SK-N-SH (cell line): ENCODE data around the gene VMP1. TPM values are rescaled to one million over a fixed set of nuclear protein-coding genes. Genes with fewer than 3 reads are reported as not detected.
A peak's percentile ranks its signal among the peaks of the same experiment; 100 is the strongest.

Source experiments
- CTCF ChIA-PET: fragments of 300-600, 350-600 bp; formaldehyde crosslinking; extraction: SDS; loops from one replicate; lab custom pipeline; 2021; lab: Yijun Ruan, JAX
- POLR2A ChIA-PET: fragments of 350-600 bp; sonication (Branson Sonifier 250); formaldehyde crosslinking; extraction: SDS; loops from one replicate; lab custom pipeline; 2020; ENCODE audit warnings: antibody characterized with exemption, inconsistent platforms; lab: Yijun Ruan, JAX
- DNase-seq: peaks from one replicate; pipeline ENCODE4 v3.0.0; 2012
- H2AFZ ChIP-seq: fragments of 200-600 bp; sonication (generic); 2 replicates; pipeline ENCODE4 v1.8.1; 2016; ENCODE audit warnings: antibody characterized with exemption, mild to moderate bottlenecking, low read depth
- H3F3A ChIP-seq: fragments of 200-600 bp; sonication (generic); replicated peaks from 2 replicates; pipeline ENCODE3; 2016; ENCODE audit warnings: antibody characterized with exemption, mild to moderate bottlenecking; ENCODE audit not compliant: insufficient read depth
- H3K27ac ChIP-seq, 2 experiments: fragments of 200-500 bp in 1 of 2; fragments of 200-600 bp in 1 of 2; sonication (Bioruptor generic) in 1 of 2; sonication (generic), shearing (Covaris generic) in 1 of 2; 2 replicates each; pipeline versions ENCODE4 v1.5.1 to v1.6.1; 2014 to 2016; ENCODE audit warnings: low read depth in 2 of 2, inconsistent platforms in 1 of 2, low read length in 1 of 2, mild to moderate bottlenecking in 1 of 2, mixed read lengths in 1 of 2
- H3K27me3 ChIP-seq: fragments of 200-600 bp; sonication (generic), shearing (Covaris generic); 2 replicates; pipeline ENCODE4 v1.6.1; 2016; ENCODE audit warnings: mixed run types; ENCODE audit not compliant: insufficient read depth
- H3K36me3 ChIP-seq, 2 experiments: fragments of 200-500 bp in 1 of 2; fragments of 200-600 bp in 1 of 2; sonication (Bioruptor generic) in 1 of 2; sonication (generic) in 1 of 2; replicated peaks in 1 of 2; 2 replicates each; pipeline versions ENCODE3 to v1.5.1; 2014 to 2016; ENCODE audit warnings: low read length in 1 of 2, mild to moderate bottlenecking in 1 of 2; ENCODE audit not compliant: insufficient read depth in 2 of 2, control insufficient read depth in 1 of 2
- H3K4me1 ChIP-seq, 2 experiments: fragments of 200-500 bp in 1 of 2; fragments of 200-600 bp in 1 of 2; sonication (Bioruptor generic) in 1 of 2; sonication (generic), shearing (Covaris generic) in 1 of 2; 2 replicates each; pipeline versions ENCODE4 v1.5.1 to v1.6.1; 2014 to 2016; ENCODE audit warnings: low read depth in 1 of 2, low read length in 1 of 2, mixed run types in 1 of 2; ENCODE audit not compliant: insufficient read depth in 2 of 2, control insufficient read depth in 1 of 2
- H3K4me2 ChIP-seq: fragments of 200-600 bp; sonication (generic), shearing (Covaris generic); 2 replicates; pipeline ENCODE4 v1.6.1; 2017; ENCODE audit warnings: mixed run types
- H3K4me3 ChIP-seq, 2 experiments: fragments of 200-500 bp in 1 of 2; fragments of 200-600 bp in 1 of 2; sonication (Bioruptor generic) in 1 of 2; sonication (generic), shearing (Covaris generic) in 1 of 2; 2 replicates each; pipeline versions ENCODE4 v1.5.1 to v1.8.1; 2014 to 2016; ENCODE audit warnings: low read depth in 2 of 2, inconsistent platforms in 1 of 2, low read length in 1 of 2, mild to moderate bottlenecking in 1 of 2, mixed read lengths in 1 of 2, moderate library complexity in 1 of 2
- H3K79me2 ChIP-seq: fragments of 200-600 bp; sonication (generic); 2 replicates; pipeline ENCODE4 v1.8.1; 2017; ENCODE audit warnings: mild to moderate bottlenecking; ENCODE audit not compliant: insufficient read depth
- H3K9ac ChIP-seq: fragments of 200-600 bp; sonication (generic); 2 replicates; pipeline ENCODE4 v1.6.1; 2017; ENCODE audit warnings: mixed run types
- H3K9me2 ChIP-seq: fragments of 200-600 bp; sonication (generic); 2 replicates; pipeline ENCODE4 v1.6.1; 2017; ENCODE audit warnings: mixed run types
- H3K9me3 ChIP-seq: fragments of 200-600 bp; sonication (generic); 2 replicates; pipeline ENCODE4 v1.6.1; 2017; ENCODE audit warnings: mixed run types, mild to moderate bottlenecking, moderate library complexity
- H4K20me1 ChIP-seq: fragments of 200-600 bp; sonication (generic); 2 replicates; pipeline ENCODE4 v1.6.1; 2017; ENCODE audit warnings: mild to moderate bottlenecking, mixed run types; ENCODE audit not compliant: insufficient read depth
- CHD2 ChIP-seq: fragments of 150-350 bp; IDR thresholded peaks from 2 replicates; pipeline ENCODE4 v1.6.1; 2018; ENCODE audit warnings: low read length; ENCODE audit not compliant: partially characterized antibody
- ELF1 ChIP-seq: IDR thresholded peaks from 2 replicates; pipeline ENCODE4 v1.4.0; 2012
- EZH2phosphoT487 ChIP-seq: fragments of 200-600 bp; sonication (generic); IDR thresholded peaks from 2 replicates; pipeline ENCODE4 v1.6.1; 2017; ENCODE audit warnings: low read depth, mixed run types, mild to moderate bottlenecking, antibody characterized with exemption, moderate library complexity, borderline replicate concordance
- FOXM1 ChIP-seq: IDR thresholded peaks from 2 replicates; pipeline ENCODE4 v1.4.0; 2012; ENCODE audit warnings: low read depth, mild to moderate bottlenecking
- GATA2 ChIP-seq: sonication (generic); formaldehyde crosslinking; IDR thresholded peaks from 2 replicates; pipeline ENCODE4 v1.5.0; 2020; ENCODE audit warnings: mild to moderate bottlenecking, missing genetic modification reagents
- POLR2AphosphoS5 ChIP-seq: IDR thresholded peaks from 2 replicates; pipeline ENCODE4 v1.6.1; 2012; ENCODE audit warnings: low read depth, low read length
- RXRA ChIP-seq: IDR thresholded peaks from 2 replicates; pipeline ENCODE4 v1.4.0; 2012; ENCODE audit warnings: low read depth, mild to moderate bottlenecking, borderline replicate concordance
- TAF1 ChIP-seq: IDR thresholded peaks from 2 replicates; pipeline ENCODE4 v1.6.1; 2012; ENCODE audit warnings: low read depth, mild to moderate bottlenecking, low read length, moderate library complexity, borderline replicate concordance
- TCF12 ChIP-seq: IDR thresholded peaks from 2 replicates; pipeline ENCODE4 v1.4.0; 2012
- TEAD4 ChIP-seq: IDR thresholded peaks from 2 replicates; pipeline ENCODE4 v1.4.0; 2012; ENCODE audit warnings: mild to moderate bottlenecking, borderline replicate concordance; ENCODE audit not compliant: insufficient read depth
- USF2 ChIP-seq: fragments of 150-350 bp; IDR thresholded peaks from 2 replicates; pipeline ENCODE4 v1.6.1; 2017; ENCODE audit warnings: antibody characterized with exemption, low read length, low read depth, borderline replicate concordance
- YY1 ChIP-seq: IDR thresholded peaks from 2 replicates; pipeline ENCODE4 v1.4.0; 2012; ENCODE audit warnings: low read depth, mild to moderate bottlenecking
- WGBS: methylation state at CpG from one replicate; pipeline ENCODE4 v1.1.6; 2017; ENCODE audit warnings: low lambda C conversion rate; 5-methylcytosine and 5-hydroxymethylcytosine counted together
- polyA plus RNA-seq, 3 experiments: library from polyadenylated mRNA; depleted of rRNA; stranded (reverse); fragments of >200 nt; gene quantifications; 2 replicates each; pipeline ENCODE4 v1.2.3, GENCODE V29; 2012
- TF ChIP-seq, protein P1 (sequence below): IDR thresholded peaks from 2 replicates; pipeline ENCODE4 v1.4.0; 2012; ENCODE audit warnings: low read depth, borderline replicate concordance
- TF ChIP-seq, protein P2 (sequence below): IDR thresholded peaks from 2 replicates; pipeline ENCODE4; 2012

VMP1 gene
- polyA plus RNA-seq, 1 of the 3 experiments (the other 2 are of a cell fraction): 169 TPM

GRCh38 chr17:59695945-59696681 is 11.3 kb upstream of the VMP1 start:
- H3K4me2 ChIP-seq: no peak overlapping the region
- ChIA-PET CTCF (interaction anchor here (1.0 to 1.2 kb wide), 2 partner anchors 11 to 26 kb away, joined by 3 to 4 read pairs; no protein-coding TSS in a partner anchor), POLR2A (no interaction called here)
- no peak overlapping the region for H2AFZ ChIP-seq
- no peak for TF ChIP-seq GATA2 (CRISPR knock-in tag)
- TF ChIP-seq, protein P1, sequence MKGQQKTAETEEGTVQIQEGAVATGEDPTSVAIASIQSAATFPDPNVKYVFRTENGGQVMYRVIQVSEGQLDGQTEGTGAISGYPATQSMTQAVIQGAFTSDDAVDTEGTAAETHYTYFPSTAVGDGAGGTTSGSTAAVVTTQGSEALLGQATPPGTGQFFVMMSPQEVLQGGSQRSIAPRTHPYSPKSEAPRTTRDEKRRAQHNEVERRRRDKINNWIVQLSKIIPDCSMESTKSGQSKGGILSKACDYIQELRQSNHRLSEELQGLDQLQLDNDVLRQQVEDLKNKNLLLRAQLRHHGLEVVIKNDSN: no peak
- peaks cover 59% of the 10 kb centered on the region for H4K20me1 ChIP-seq
- peaks cover 78% of the 10 kb centered on the region for H3F3A ChIP-seq
- H3K79me2 ChIP-seq: peaks cover 96% of the 10 kb centered on the region
- H3K27ac ChIP-seq: peak overlapping the region in 1 of 2 experiments; percentile 19; a peak in 1 of 4 replicates
- DNase-seq: no peak
- peaks cover 0 to 6% of the 10 kb centered on the region in 2 experiments; a peak in 2 of 4 replicates for H3K4me1 ChIP-seq
- H3K27me3 ChIP-seq: no peaks in the 10 kb centered on the region
- H3K36me3 ChIP-seq: peaks cover 84 to 86% of the 10 kb centered on the region in 2 experiments
- WGBS: 72% methylated on average over 3 of the region's 3 CpGs
- H3K9me2 ChIP-seq: no peaks in the 10 kb centered on the region
- no peaks in the 10 kb centered on the region for H3K9me3 ChIP-seq
- no peak overlapping the region for H3K4me3 ChIP-seq
- no peak overlapping the region for H3K9ac ChIP-seq

DNA sequence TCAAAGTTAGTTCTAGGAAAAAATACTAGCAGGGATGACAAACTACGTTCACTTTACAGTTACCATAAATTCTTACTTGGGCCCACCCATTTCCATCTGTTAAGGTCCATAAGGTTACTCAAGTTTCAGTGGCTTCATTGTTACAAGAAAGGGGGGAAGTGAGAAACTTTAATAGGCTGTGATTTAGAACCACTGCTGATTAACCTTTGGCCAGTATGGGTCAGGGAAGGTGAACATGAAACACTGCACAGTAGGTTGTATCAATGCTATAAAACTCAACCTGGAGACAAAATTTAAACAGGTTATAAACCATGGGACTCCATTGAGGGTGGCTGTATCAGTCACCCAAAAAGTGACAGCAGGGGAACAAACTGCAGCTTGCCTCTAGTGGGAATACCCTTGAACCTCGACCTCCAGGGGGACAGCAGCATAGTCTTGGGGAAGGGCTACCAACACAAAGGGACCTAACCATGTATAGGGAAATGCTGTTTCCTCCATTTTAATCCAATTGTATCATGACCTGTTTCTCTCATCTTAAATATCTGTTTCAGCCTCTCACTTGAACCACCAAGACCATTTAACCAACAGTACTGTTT is 10.7 kb upstream of the VMP1 start:
- no peak overlapping the region for H3K9ac ChIP-seq
- no peak overlapping the region for H3K4me3 ChIP-seq
- ChIA-PET POLR2A (interaction anchor here (0.9 kb wide), 1 partner anchor 8 kb away, joined by 3 read pairs; no protein-coding TSS in a partner anchor), CTCF (interaction anchor here (1.0 kb wide), 1 partner anchor 26 kb away, joined by 3 read pairs; no protein-coding TSS in a partner anchor)
- peak; percentile 37 for TF ChIP-seq POLR2AphosphoS5
- TF ChIP-seq TEAD4: no peak
- peaks cover 99% of the 10 kb centered on the region for H3K79me2 ChIP-seq
- 91% methylated on average over 2 of the region's 2 CpGs for WGBS
- no peak overlapping the region for H2AFZ ChIP-seq
- H3F3A ChIP-seq: peaks cover 75% of the 10 kb centered on the region
- no peak for DNase-seq
- no peaks in the 10 kb centered on the region for H3K9me2 ChIP-seq
- no peak overlapping the region for H3K4me2 ChIP-seq
- peaks cover 66% of the 10 kb centered on the region for H4K20me1 ChIP-seq
- H3K27ac ChIP-seq: peak overlapping the region in 1 of 2 experiments; percentile 19; a peak in 1 of 4 replicates
- peaks cover 0 to 6% of the 10 kb centered on the region in 2 experiments; a peak in 2 of 4 replicates for H3K4me1 ChIP-seq
- H3K36me3 ChIP-seq: peaks cover 81 to 84% of the 10 kb centered on the region in 2 experiments
- H3K9me3 ChIP-seq: no peaks in the 10 kb centered on the region
- H3K27me3 ChIP-seq: no peaks in the 10 kb centered on the region

DNA sequence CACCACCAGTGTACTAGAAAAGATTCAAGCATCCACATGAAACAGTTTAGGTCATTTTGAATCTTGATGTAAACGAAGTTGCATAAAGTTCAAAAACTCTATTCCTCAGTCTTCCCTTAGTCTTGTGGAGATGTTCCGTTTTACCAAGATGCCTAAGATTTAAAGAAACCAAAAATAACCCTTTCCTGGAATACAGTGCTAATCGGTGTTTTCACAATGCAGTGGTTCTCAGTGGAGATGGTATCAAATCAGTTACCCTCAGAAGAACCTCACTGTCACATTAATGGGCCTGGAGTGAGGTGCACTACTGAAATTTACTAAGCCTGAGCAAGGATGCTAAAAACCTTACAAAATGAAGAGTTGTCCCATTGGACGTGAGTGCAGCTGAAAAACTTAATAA is 9.3 kb upstream of the VMP1 start:
- H3K4me1 ChIP-seq: peaks cover 0 to 9% of the 10 kb centered on the region in 2 experiments; a peak in 2 of 4 replicates
- H3F3A ChIP-seq: peaks cover 78% of the 10 kb centered on the region
- no peak overlapping the region for H3K9ac ChIP-seq
- H3K36me3 ChIP-seq: peaks cover 82 to 89% of the 10 kb centered on the region in 2 experiments
- H3K79me2 ChIP-seq: peaks cover 99% of the 10 kb centered on the region
- H2AFZ ChIP-seq: no peak overlapping the region
- H3K9me2 ChIP-seq: no peaks in the 10 kb centered on the region
- WGBS: 85% methylated on average over 4 of the region's 4 CpGs
- H3K27me3 ChIP-seq: no peaks in the 10 kb centered on the region
- ChIA-PET CTCF (interaction anchor here (1.0 to 1.4 kb wide), 2 partner anchors 9 to 138 kb away, joined by 3 read pairs; no protein-coding TSS in a partner anchor), POLR2A (no interaction called here)
- H3K4me3 ChIP-seq: no peak overlapping the region
- TF ChIP-seq CHD2 (no peak), FOXM1 (no peak), TAF1 (no peak), EZH2phosphoT487 (no peak), RXRA (no peak), YY1 (no peak), USF2 (no peak), POLR2AphosphoS5 (no peak; the same call in 1 of the 2 replicates), ELF1 (no peak), TCF12 (no peak)
- TF ChIP-seq, protein P2, sequence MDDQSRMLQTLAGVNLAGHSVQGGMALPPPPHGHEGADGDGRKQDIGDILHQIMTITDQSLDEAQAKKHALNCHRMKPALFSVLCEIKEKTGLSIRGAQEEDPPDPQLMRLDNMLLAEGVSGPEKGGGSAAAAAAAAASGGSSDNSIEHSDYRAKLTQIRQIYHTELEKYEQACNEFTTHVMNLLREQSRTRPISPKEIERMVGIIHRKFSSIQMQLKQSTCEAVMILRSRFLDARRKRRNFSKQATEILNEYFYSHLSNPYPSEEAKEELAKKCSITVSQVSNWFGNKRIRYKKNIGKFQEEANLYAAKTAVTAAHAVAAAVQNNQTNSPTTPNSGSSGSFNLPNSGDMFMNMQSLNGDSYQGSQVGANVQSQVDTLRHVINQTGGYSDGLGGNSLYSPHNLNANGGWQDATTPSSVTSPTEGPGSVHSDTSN: no peak
- no peak overlapping the region for H3K27ac ChIP-seq
- DNase-seq: no peak
- no peaks in the 10 kb centered on the region for H3K9me3 ChIP-seq
- H4K20me1 ChIP-seq: peaks cover 79% of the 10 kb centered on the region
- no peak overlapping the region; the same call in 1 of the 2 replicates for H3K4me2 ChIP-seq
